ENCODE measurements around the gene LIPH. TPM values are rescaled to one million over a fixed set of nuclear protein-coding genes. Genes with fewer than 3 reads are reported as not detected.
"Not testable (repeated sequence)": the region's sequence is repeated elsewhere in the genome, so short reads cannot be mapped to it uniquely, and the experiment has no call there.

Gene LIPH
- total and polyA plus RNA-seq, 9 donors: 0.05 to 2.1 (median 0.19) TPM

DNA sequence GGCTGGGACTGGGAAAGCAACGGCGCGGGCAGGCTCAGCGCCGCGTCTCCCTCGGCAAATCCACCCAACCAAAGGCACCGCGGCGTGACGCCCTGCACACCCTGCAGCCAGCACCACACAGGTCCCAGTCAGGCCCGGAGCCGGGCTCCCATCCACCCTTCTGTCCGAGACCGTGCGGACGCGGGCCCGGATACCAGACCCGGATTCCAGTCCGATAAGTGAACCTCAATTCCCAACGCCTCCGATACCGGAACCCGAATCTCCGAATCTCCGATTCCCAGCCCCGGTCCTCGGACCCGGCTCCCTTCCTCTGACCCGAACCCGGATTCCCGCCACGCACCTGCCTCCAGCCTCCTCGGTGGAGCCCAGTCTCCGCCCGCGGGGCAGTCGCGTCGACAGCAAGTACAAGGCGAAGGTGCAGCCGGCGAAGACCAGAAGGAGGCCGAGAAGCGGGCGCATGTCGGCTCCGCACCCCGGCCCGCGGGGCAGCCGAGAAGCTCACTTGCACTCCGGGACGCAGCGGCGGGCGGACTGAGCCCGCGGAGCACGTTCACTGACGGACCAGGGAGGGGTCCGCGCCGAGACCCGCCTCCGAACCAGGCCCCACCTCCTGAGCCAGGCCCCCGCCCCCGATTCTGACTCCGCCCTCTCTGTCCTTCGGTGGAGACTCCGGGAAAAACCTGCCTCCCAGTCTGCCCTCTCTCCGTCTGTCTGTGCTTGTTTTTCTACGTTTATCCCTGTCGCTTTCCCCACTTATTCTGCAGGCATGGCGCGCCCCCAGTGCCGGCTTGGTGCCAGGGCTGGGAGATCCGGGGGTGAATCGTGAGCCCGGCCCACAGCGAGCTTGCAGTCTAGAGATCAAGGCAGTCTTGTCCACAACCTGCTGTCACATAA is 53.6 kb downstream of the LIPH start, which contains the start of gene TMEM41A:
Gene TMEM41A (minus strand): TSS at position 533 of the 894 bp plus-strand sequence. CDS start 74 bp downstream, at position 459.
- peaks cover 2% of the 10 kb centered on the region for H3K27me3 ChIP-seq (ENCODE audit: control insufficient read depth, insufficient read depth, low read length)
- DNase-seq: peak; percentile 94
- H3K36me3 ChIP-seq (ENCODE audit: control insufficient read depth, insufficient read depth, low read length): peaks cover 31% of the 10 kb centered on the region
- peak within 1 kb of the TSS; percentile 97 for H3K4me3 ChIP-seq (ENCODE audit: low read length)
- peak within 1 kb of the TSS; percentile 93 for H3K27ac ChIP-seq (ENCODE audit: low read length)
- under 1% methylated on average over 82 of the region's 82 CpGs for WGBS (ENCODE audit: insufficient coverage)
- no peaks in the 10 kb centered on the region for H3K9me3 ChIP-seq (replicated peaks; ENCODE audit: control insufficient read depth, low read depth, low read length)
- H3K4me1 ChIP-seq (ENCODE audit: control insufficient read depth, insufficient read depth, low read length): peaks cover 5% of the 10 kb centered on the region

DNA sequence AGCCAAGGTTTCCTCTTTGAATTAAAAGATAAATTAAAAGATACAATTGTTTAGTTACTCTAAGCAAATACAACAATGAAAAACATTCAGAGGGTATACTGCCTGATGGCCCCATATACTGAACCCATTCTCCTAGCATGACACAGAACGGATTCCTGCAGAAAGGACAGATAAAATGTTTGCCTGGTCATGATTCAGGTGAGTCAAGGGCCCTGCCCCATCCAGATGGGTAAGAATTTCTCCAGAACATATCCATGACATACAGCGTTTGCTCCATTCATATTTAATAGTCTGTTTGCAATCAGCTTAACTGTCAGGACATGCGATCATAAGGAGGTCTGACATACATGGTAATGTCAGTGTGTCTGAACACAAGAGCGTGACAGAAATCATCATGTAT is 62.1 kb downstream of the LIPH start:
- H3K4me1 ChIP-seq (ENCODE audit: control insufficient read depth, insufficient read depth, low read length): no peaks in the 10 kb centered on the region
- 93% methylated on average over 3 of the region's 4 CpGs for WGBS (ENCODE audit: insufficient coverage)
- no peak overlapping the region for H3K27ac ChIP-seq (ENCODE audit: low read length)
- H3K4me3 ChIP-seq (ENCODE audit: low read length): no peak overlapping the region
- H3K9me3 ChIP-seq (replicated peaks; ENCODE audit: control insufficient read depth, low read depth, low read length): no peaks in the 10 kb centered on the region
- no peaks in the 10 kb centered on the region for H3K27me3 ChIP-seq (ENCODE audit: control insufficient read depth, insufficient read depth, low read length)
- DNase-seq: no peak
- peaks cover 61% of the 10 kb centered on the region for H3K36me3 ChIP-seq (ENCODE audit: control insufficient read depth, insufficient read depth, low read length)

DNA sequence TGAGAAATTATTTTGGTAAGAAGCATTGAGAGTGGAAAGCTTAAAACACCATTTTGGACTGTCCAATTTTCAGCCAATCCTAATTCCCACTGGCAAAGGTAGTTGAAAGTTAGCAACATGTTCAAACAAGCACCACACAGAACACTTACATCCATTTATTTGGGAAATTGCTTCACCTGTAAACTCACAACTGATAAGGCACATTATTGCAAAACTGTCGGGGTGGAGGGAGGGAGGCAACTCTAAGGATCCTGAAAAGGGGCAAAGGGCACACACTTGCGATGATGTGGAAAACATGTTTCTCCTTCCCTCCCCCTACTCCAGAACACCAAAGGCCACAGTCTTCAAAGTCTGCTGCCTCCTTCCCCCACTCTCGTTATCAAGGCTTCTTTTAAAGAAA is 62.9 kb downstream of the LIPH start:
- no peak for DNase-seq
- H3K27ac ChIP-seq (ENCODE audit: low read length): no peak overlapping the region
- no peaks in the 10 kb centered on the region for H3K9me3 ChIP-seq (replicated peaks; ENCODE audit: control insufficient read depth, low read depth, low read length)
- peaks cover 53% of the 10 kb centered on the region for H3K36me3 ChIP-seq (ENCODE audit: control insufficient read depth, insufficient read depth, low read length)
- WGBS (ENCODE audit: insufficient coverage): 60% methylated on average over 1 of the region's 3 CpGs
- no peaks in the 10 kb centered on the region for H3K4me1 ChIP-seq (ENCODE audit: control insufficient read depth, insufficient read depth, low read length)
- no peaks in the 10 kb centered on the region for H3K27me3 ChIP-seq (ENCODE audit: control insufficient read depth, insufficient read depth, low read length)
- no peak overlapping the region for H3K4me3 ChIP-seq (ENCODE audit: low read length)

DNA sequence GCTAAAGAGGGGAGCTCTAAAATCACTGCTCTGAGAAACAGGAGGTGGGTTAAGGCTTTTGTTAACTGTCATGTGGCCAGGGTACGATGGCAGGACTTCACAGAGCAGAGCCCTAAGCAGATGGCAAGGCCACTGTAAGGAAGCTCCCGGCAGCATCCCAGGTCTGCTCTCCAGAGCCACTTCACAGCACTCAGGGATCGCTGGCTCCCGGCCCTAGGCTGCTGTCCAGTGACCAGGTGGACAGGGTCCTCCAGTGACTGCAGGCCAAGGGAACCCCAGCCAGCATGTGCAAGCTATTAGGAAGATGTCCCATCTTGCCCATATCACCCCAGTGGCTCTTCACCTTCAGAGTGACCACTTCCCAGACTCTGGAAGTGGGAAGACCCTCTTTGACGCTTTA is 63.9 kb downstream of the LIPH start:
- Histone ChIP-seq H3K4me3 (ENCODE audit: low read length) (no peak overlapping the region), H3K27me3 (ENCODE audit: control insufficient read depth, insufficient read depth, low read length) (no peaks in the 10 kb centered on the region), H3K4me1 (ENCODE audit: control insufficient read depth, insufficient read depth, low read length) (no peaks in the 10 kb centered on the region), H3K27ac (ENCODE audit: low read length) (no peak overlapping the region), H3K9me3 (replicated peaks; ENCODE audit: control insufficient read depth, low read depth, low read length) (no peaks in the 10 kb centered on the region), H3K36me3 (ENCODE audit: control insufficient read depth, insufficient read depth, low read length) (peaks cover 47% of the 10 kb centered on the region)
- WGBS (ENCODE audit: insufficient coverage): 82% methylated on average over 5 of the region's 5 CpGs
- no peak for DNase-seq

DNA sequence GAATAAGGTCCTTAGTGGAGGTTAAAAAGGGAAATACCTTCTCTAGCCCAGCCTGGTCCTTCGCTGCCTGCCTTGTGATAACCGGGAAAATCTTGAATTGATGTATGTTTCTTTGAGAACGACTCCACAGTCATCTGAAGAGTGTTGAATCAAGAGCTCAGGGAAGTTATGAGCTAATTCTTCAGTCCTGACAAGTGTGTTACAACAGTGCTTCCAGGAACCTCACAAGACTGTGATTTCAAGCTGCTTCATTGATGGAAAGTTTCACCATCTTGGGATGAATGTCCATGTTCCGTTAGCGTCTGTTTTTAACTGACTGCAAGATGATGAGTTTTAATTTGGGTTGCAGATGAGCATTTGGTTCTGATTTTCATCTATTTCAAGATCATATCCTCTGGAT is 66.0 kb downstream of the LIPH start:
- H3K27ac ChIP-seq (ENCODE audit: low read length): no peak overlapping the region
- WGBS (ENCODE audit: insufficient coverage): 89% methylated on average over 3 of the region's 5 CpGs
- peaks cover 40% of the 10 kb centered on the region for H3K36me3 ChIP-seq (ENCODE audit: control insufficient read depth, insufficient read depth, low read length)

DNA sequence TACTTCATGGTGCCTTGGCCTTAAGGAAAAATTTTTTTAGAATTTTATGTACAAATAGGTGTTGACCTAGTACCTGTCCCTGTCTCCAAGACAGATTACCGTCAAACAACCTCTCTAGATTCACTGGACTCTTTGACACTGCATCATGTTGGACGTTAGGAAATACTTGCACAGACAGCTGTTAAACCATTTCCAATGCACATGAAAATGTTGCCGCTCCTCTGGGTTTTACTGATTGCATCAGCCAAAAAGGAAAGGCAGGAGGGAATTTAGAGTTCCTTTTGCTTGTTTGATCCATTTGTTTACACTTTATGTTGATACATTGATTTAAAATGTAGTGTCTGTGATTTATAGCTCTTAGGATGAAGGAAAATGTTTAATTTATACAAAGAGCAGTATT is 68.1 kb downstream of the LIPH start:
- H3K27me3 ChIP-seq (ENCODE audit: control insufficient read depth, insufficient read depth, low read length): no peaks in the 10 kb centered on the region
- DNase-seq: no peak
- H3K9me3 ChIP-seq (replicated peaks; ENCODE audit: control insufficient read depth, low read depth, low read length): no peaks in the 10 kb centered on the region
- H3K4me3 ChIP-seq (ENCODE audit: low read length): no peak overlapping the region
- no peak overlapping the region for H3K27ac ChIP-seq (ENCODE audit: low read length)
- no CpG with 5 or more reads among the region's 3 CpGs for WGBS (ENCODE audit: insufficient coverage)
- peaks cover 35% of the 10 kb centered on the region for H3K36me3 ChIP-seq (ENCODE audit: control insufficient read depth, insufficient read depth, low read length)
- H3K4me1 ChIP-seq (ENCODE audit: control insufficient read depth, insufficient read depth, low read length): no peaks in the 10 kb centered on the region

More for the DNA sequence above, 66.0 kb downstream of the LIPH start:
- Histone ChIP-seq H3K4me1 (ENCODE audit: control insufficient read depth, insufficient read depth, low read length) (no peaks in the 10 kb centered on the region), H3K4me3 (ENCODE audit: low read length) (no peak overlapping the region), H3K27me3 (ENCODE audit: control insufficient read depth, insufficient read depth, low read length) (no peaks in the 10 kb centered on the region), H3K9me3 (replicated peaks; ENCODE audit: control insufficient read depth, low read depth, low read length) (no peaks in the 10 kb centered on the region)
- DNase-seq: no peak

DNA sequence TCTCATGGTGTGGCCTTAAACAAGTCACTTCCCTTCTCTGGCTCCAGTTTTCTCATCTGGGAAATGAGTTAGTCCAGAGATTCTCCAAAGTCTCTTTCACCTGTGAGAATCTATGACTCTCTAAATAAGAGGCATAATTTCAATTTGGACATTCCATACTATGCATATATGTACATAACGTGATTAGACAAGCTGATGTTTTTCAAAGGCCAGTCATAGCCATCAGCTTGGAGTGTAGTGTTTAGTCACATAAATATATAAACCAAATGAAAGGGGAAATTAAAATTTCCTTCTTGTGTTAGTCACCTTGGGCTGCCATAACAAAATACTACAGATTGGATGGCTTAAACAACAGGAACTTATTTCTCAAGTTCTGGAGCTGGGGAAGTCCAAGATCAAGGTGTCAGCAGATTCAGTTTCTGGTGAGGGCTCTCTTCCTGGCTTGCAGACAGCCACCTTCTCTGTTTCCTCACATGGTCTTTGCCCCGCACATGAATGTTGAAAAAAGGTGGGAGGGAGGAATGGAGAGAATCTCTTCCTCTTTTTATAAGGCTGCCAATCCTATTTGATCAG is 72.9 kb downstream of the LIPH start:
- Histone ChIP-seq H3K27me3 (ENCODE audit: control insufficient read depth, insufficient read depth, low read length) (no peaks in the 10 kb centered on the region), H3K4me1 (ENCODE audit: control insufficient read depth, insufficient read depth, low read length) (no peaks in the 10 kb centered on the region), H3K4me3 (ENCODE audit: low read length) (no peak overlapping the region), H3K36me3 (ENCODE audit: control insufficient read depth, insufficient read depth, low read length) (peaks cover 35% of the 10 kb centered on the region), H3K27ac (ENCODE audit: low read length) (no peak overlapping the region), H3K9me3 (replicated peaks; ENCODE audit: control insufficient read depth, low read depth, low read length) (no peaks in the 10 kb centered on the region)
- whole genome bisulfite sequencing (ENCODE audit: insufficient coverage): no CpG with 5 or more reads among the region's 2 CpGs
- no peak for DNase-seq

DNA sequence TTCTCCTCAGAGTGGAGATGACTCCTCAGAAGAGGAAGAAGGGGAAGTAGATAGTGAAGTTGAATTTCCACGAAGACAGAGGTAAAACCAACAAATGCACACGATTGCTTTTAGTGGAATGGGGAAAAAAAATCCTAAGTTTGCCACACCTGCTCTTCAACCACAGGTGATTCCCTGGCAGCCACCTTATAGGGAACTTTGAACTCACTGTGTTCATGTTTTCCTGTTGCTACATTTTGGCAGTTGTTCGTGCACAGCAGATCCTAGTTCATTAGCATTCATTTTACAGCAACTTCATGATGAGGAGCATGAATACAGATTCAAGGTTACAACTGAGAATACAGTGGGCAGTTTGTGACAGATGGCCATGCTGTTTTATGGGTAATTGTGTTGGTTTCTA is 75.1 kb downstream of the LIPH start:
- Histone ChIP-seq H3K36me3 (ENCODE audit: control insufficient read depth, insufficient read depth, low read length) (peaks cover 39% of the 10 kb centered on the region), H3K27me3 (ENCODE audit: control insufficient read depth, insufficient read depth, low read length) (no peaks in the 10 kb centered on the region), H3K4me1 (ENCODE audit: control insufficient read depth, insufficient read depth, low read length) (no peaks in the 10 kb centered on the region), H3K9me3 (replicated peaks; ENCODE audit: control insufficient read depth, low read depth, low read length) (no peaks in the 10 kb centered on the region), H3K4me3 (ENCODE audit: low read length) (no peak overlapping the region), H3K27ac (ENCODE audit: low read length) (no peak overlapping the region)
- no peak for DNase-seq
- 83% methylated on average over 1 of the region's 3 CpGs for WGBS (ENCODE audit: insufficient coverage)

DNA sequence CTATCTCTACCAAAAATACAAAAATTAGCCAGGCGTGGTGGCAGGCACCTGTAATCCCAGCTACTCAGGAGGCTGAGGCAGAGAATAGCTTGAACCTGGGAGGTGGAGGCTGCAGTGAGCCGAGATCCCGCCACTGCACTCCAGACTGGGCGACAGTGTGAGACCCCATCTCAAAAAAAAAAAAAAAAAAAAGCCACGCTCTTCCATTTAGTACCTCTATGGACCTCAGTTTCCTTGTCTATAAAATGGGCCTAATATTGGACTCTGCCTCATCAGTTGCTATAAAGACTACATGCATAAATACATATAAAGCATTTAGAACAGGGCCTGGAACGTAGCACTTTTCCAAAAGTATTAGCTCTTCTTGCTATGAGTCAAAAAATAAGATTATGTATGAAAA is 77.5 kb downstream of the LIPH start:
- no CpG with 5 or more reads among the region's 6 CpGs for WGBS (ENCODE audit: insufficient coverage)
- H3K4me3 ChIP-seq (ENCODE audit: low read length); DNase-seq; H3K9me3 ChIP-seq (replicated peaks; ENCODE audit: control insufficient read depth, low read depth, low read length); H3K27ac ChIP-seq (ENCODE audit: low read length); H3K27me3 ChIP-seq (ENCODE audit: control insufficient read depth, insufficient read depth, low read length); H3K4me1 ChIP-seq (ENCODE audit: control insufficient read depth, insufficient read depth, low read length): not testable (repeated sequence)
- peaks cover 23% of the 10 kb centered on the region for H3K36me3 ChIP-seq (ENCODE audit: control insufficient read depth, insufficient read depth, low read length)

DNA sequence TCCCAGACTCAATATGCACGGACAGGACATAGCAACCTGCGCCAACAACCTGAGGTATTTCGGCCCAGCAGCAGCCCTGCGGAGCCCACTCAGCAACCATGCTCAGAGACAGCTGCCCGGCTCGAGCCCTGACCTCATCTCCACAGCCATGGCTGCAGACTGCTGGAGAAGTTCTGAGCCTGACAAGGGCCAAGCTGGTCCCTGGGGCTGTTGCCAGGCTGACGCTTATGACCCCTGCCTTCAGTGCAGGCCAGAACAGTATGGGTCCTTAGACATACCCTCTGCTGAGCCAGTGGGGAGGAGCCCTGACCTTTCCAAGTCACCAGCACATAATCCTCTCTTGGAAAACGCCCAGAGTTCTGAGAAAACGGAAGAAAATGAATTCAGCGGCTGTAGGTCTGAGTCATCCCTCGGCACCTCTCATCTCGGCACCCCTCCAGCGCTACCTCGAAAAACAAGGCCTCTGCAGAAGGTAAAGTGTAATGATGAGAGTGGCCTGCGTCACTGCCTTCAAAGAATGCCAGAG is 79.0 kb downstream of the LIPH start:
- H3K36me3 ChIP-seq (ENCODE audit: control insufficient read depth, insufficient read depth, low read length): peaks cover 23% of the 10 kb centered on the region
- WGBS (ENCODE audit: insufficient coverage): 77% methylated on average over 9 of the region's 15 CpGs
- no peaks in the 10 kb centered on the region for H3K9me3 ChIP-seq (replicated peaks; ENCODE audit: control insufficient read depth, low read depth, low read length)
- H3K27ac ChIP-seq (ENCODE audit: low read length): no peak overlapping the region
- H3K4me3 ChIP-seq (ENCODE audit: low read length): no peak overlapping the region
- H3K27me3 ChIP-seq (ENCODE audit: control insufficient read depth, insufficient read depth, low read length): no peaks in the 10 kb centered on the region
- H3K4me1 ChIP-seq (ENCODE audit: control insufficient read depth, insufficient read depth, low read length): no peaks in the 10 kb centered on the region
- DNase-seq: peak; percentile 71
